LHCN-M2 (cell line): ENCODE measurements around the gene ADAP1. TPM values are rescaled to one million over a fixed set of nuclear protein-coding genes. Genes with fewer than 3 reads are reported as not detected.

Experiments
- DNase-seq: peaks from one replicate; pipeline ENCODE4 v3.0.0-alpha.2; 2012; ENCODE audit warnings: low read depth
- total RNA-seq: library from RNA; depleted of rRNA; stranded (reverse); fragments of >200 nt; gene quantifications from 2 replicates; pipeline ENCODE4 v1.2.3, GENCODE V29; 2014

Gene ADAP1
- total RNA-seq, 1 experiment from 2014 or later: 0.57 TPM

- no peak for DNase-seq
These were observed 31.1 kb downstream of the ADAP1 start for GRCh38 chr7:923108-924041.

GRCh38 chr7:922334-923107 lies 32.0 kb downstream of the ADAP1 start:
- DNase-seq: no peak

- DNase-seq: no peak
These were observed 32.7 kb downstream of the ADAP1 start for GRCh38 chr7:921581-922333.

GRCh38 chr7:921071-921461 lies 33.4 kb downstream of the ADAP1 start:
- no peak for DNase-seq

- DNase-seq: no peak
These were observed 34.0 kb downstream of the ADAP1 start for GRCh38 chr7:920351-921070.

- no peak for DNase-seq
These were observed 34.5 kb downstream of the ADAP1 start for GRCh38 chr7:919924-920341.

- no peak for DNase-seq
These were observed 35.4 kb downstream of the ADAP1 start for GRCh38 chr7:919114-919442.

GRCh38 chr7:918441-919113 lies 35.9 kb downstream of the ADAP1 start:
- no peak for DNase-seq

GRCh38 chr7:918118-918425 lies 36.4 kb downstream of the ADAP1 start:
- no peak for DNase-seq

GRCh38 chr7:917255-918117 lies 37.0 kb downstream of the ADAP1 start:
- DNase-seq: no peak

- no peak for DNase-seq
These were observed 38.1 kb downstream of the ADAP1 start for GRCh38 chr7:916291-916941.

- DNase-seq: no peak
These were observed 38.9 kb downstream of the ADAP1 start for GRCh38 chr7:915291-916218.

- DNase-seq: no peak
These were observed 39.8 kb downstream of the ADAP1 start for GRCh38 chr7:914521-915194.

GRCh38 chr7:913736-914520 lies 40.6 kb downstream of the ADAP1 start:
- no peak for DNase-seq

GRCh38 chr7:911791-912480 lies 42.5 kb downstream of the ADAP1 start:
- no peak for DNase-seq

GRCh38 chr7:910931-911431 lies 43.5 kb downstream of the ADAP1 start:
- no peak for DNase-seq
